Hepatocyte (in vitro differentiated cells): ENCODE measurements around the gene GALNT17. TPM values are rescaled to one million over a fixed set of nuclear protein-coding genes. Genes with fewer than 3 reads are reported as not detected.

ENCODE experiments used
- DNase-seq: peaks from one replicate; pipeline ENCODE4 v3.0.0-alpha.2; 2016; ENCODE audit warnings: low spot score
- H2AFZ ChIP-seq: fragments of 200-600 bp; sonication (generic); 2 replicates; pipeline ENCODE4 v1.6.0; 2016; ENCODE audit warnings: antibody characterized with exemption, mild to moderate bottlenecking
- H3K27ac ChIP-seq: fragments of 200-600 bp; sonication (generic); 2 replicates; pipeline ENCODE4 v1.5.1; 2016; ENCODE audit warnings: mild to moderate bottlenecking
- H3K27me3 ChIP-seq: fragments of 200-600 bp; sonication (generic); 2 replicates; pipeline ENCODE4 v1.6.1; 2016
- H3K36me3 ChIP-seq: fragments of 200-600 bp; sonication (generic); replicated peaks from 2 replicates; pipeline ENCODE4 v1.5.1; 2016; ENCODE audit warnings: low read depth; ENCODE audit not compliant: insufficient read depth
- H3K4me1 ChIP-seq: fragments of 200-600 bp; sonication (generic); 2 replicates; pipeline ENCODE4 v1.5.1; 2016; ENCODE audit warnings: mild to moderate bottlenecking, moderate library complexity; ENCODE audit not compliant: insufficient read depth
- H3K4me2 ChIP-seq: fragments of 200-600 bp; sonication (generic); 2 replicates; pipeline ENCODE4 v1.6.0; 2016
- H3K4me3 ChIP-seq: fragments of 200-600 bp; sonication (generic); 2 replicates; pipeline ENCODE4 v1.5.1; 2016; ENCODE audit warnings: mild to moderate bottlenecking
- H3K79me2 ChIP-seq: fragments of 200-600 bp; sonication (generic); 2 replicates; pipeline ENCODE4 v1.6.0; 2017; ENCODE audit warnings: mild to moderate bottlenecking
- H3K9me2 ChIP-seq: fragments of 200-600 bp; sonication (generic); replicated peaks from 2 replicates; pipeline ENCODE4 v1.6.0; 2017; ENCODE audit warnings: mild to moderate bottlenecking; ENCODE audit not compliant: insufficient read depth
- H3K9me3 ChIP-seq: fragments of 200-600 bp; sonication (generic); 2 replicates; pipeline ENCODE4 v1.5.1; 2016; ENCODE audit warnings: low read depth, mild to moderate bottlenecking
- H4K20me1 ChIP-seq: fragments of 200-600 bp; sonication (generic); 2 replicates; pipeline ENCODE4 v1.6.0; 2016; ENCODE audit warnings: mild to moderate bottlenecking; ENCODE audit not compliant: insufficient read depth, poor library complexity, severe bottlenecking
- EZH2 ChIP-seq: fragments of 200-600 bp; sonication (generic); IDR thresholded peaks from 2 replicates; pipeline ENCODE4 v1.6.1; 2016; ENCODE audit warnings: antibody characterized with exemption, mild to moderate bottlenecking, borderline replicate concordance
- EZH2phosphoT487 ChIP-seq: fragments of 200-600 bp; sonication (generic); IDR thresholded peaks from one replicate; pipeline ENCODE4 v1.6.1; 2018; ENCODE audit warnings: antibody characterized with exemption, mild to moderate bottlenecking, low read depth, moderate library complexity; ENCODE audit not compliant: unreplicated experiment, severe bottlenecking
- WGBS: methylation state at CpG from one replicate; pipeline ENCODE4 v1.1.6; 2016; ENCODE audit warnings: low lambda C conversion rate; ENCODE audit errors: missing lambda C conversion rate; 5-methylcytosine and 5-hydroxymethylcytosine counted together
- polyA plus RNA-seq: library from polyadenylated mRNA; unstranded; fragments of >200 nt; fragmentation: Nextera tagmentation; extraction: Ambion mirVana; gene quantifications from 2 replicates; pipeline ENCODE4 v1.2.1, GENCODE V29; 2016
- total RNA-seq: library from RNA; depleted of rRNA; stranded (reverse); fragments of >200 nt; gene quantifications from 2 replicates; pipeline ENCODE4 v1.2.3, GENCODE V29; 2014
- TF ChIP-seq, protein P1 (sequence below): fragments of 200-600 bp; sonication (generic); IDR thresholded peaks from 2 replicates; pipeline ENCODE4 v1.5.1; 2016; ENCODE audit warnings: antibody characterized with exemption, mild to moderate bottlenecking; ENCODE audit not compliant: poor library complexity

Gene GALNT17
- total and polyA plus RNA-seq, 2 experiments from 2014 or later = 4.3 to 8.1 TPM

DNA sequence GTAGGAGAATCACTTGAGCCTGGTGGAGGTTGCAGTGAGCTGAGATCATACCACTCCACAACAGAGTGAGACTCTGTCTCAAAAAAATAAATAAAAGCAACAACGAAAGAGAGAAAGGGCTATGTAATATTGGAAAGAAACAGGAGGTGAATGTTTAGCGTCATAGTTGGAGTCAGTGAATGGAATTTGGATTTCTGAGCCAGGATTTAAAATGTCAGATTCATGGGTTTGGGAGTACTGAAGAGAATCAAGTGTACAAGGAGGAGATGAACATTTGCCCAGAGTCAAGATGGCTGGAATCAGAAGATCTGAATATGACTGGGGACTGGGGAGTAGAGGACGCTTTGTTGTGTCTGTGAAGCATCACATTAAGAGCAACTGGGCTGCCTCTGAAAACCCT is 366.4 kb downstream of the GALNT17 start:
- Histone ChIP-seq H3K36me3 (no peaks in the 10 kb centered on the region), H2AFZ (no peak overlapping the region), H3K4me3 (no peak overlapping the region), H3K27me3 (no peaks in the 10 kb centered on the region), H3K79me2 (no peaks in the 10 kb centered on the region), H3K27ac (no peak overlapping the region), H3K9me2 (no peaks in the 10 kb centered on the region), H3K4me1 (no peaks in the 10 kb centered on the region), H3K4me2 (no peak overlapping the region), H4K20me1 (no peaks in the 10 kb centered on the region), H3K9me3 (no peaks in the 10 kb centered on the region)
- 77% methylated on average over 3 of the region's 3 CpGs for WGBS
- TF ChIP-seq EZH2phosphoT487 = no peak
- no peak for DNase-seq

DNA sequence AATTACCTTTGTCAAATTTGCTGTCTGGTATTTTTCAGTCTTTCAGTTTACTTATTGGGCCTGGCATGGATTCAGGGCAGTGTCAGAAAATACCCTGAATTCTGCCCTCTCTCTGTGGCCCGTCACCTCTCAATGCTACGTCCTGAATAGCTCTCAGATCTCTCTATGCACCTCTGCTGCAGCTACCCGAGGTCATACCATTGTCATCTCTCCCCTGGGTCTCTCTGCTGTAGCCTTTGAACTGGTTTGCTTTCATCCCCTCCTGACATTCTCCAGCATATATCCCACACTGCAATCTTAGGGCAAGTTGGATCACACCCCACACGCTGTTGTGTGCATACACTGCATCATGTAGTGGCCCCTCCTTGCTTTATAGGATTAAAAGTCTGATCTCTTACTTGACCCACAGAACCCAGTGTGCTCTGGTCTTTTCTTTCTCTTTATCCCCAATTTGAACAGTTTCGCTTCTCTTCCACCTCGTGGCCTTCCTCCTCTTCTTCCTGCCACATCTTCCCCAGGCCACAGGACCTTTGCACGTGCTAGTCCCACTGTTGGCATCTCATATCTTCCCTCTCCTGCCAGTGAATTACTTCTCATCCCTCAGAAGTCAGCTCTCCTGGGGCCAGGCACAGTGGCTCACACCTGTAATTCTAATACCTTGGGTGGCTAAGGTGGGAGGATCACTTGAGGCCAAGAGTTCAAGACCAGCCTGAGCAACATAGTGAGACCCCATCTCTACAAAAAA is 372.9 kb downstream of the GALNT17 start:
- DNase-seq = no peak
- H3K4me3 ChIP-seq = no peak overlapping the region
- TF ChIP-seq EZH2 (no peak), EZH2phosphoT487 (no peak)
- TF ChIP-seq, protein P1, sequence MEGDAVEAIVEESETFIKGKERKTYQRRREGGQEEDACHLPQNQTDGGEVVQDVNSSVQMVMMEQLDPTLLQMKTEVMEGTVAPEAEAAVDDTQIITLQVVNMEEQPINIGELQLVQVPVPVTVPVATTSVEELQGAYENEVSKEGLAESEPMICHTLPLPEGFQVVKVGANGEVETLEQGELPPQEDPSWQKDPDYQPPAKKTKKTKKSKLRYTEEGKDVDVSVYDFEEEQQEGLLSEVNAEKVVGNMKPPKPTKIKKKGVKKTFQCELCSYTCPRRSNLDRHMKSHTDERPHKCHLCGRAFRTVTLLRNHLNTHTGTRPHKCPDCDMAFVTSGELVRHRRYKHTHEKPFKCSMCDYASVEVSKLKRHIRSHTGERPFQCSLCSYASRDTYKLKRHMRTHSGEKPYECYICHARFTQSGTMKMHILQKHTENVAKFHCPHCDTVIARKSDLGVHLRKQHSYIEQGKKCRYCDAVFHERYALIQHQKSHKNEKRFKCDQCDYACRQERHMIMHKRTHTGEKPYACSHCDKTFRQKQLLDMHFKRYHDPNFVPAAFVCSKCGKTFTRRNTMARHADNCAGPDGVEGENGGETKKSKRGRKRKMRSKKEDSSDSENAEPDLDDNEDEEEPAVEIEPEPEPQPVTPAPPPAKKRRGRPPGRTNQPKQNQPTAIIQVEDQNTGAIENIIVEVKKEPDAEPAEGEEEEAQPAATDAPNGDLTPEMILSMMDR = no peak
- no peaks in the 10 kb centered on the region for H3K36me3 ChIP-seq
- no peaks in the 10 kb centered on the region for H3K9me2 ChIP-seq
- WGBS = 82% methylated on average over 7 of the region's 7 CpGs
- no peaks in the 10 kb centered on the region for H3K79me2 ChIP-seq
- no peaks in the 10 kb centered on the region for H3K9me3 ChIP-seq
- no peaks in the 10 kb centered on the region for H3K27me3 ChIP-seq
- H4K20me1 ChIP-seq = no peaks in the 10 kb centered on the region
- H3K4me1 ChIP-seq = no peaks in the 10 kb centered on the region
- H3K27ac ChIP-seq = no peak overlapping the region
- no peak overlapping the region for H2AFZ ChIP-seq
- H3K4me2 ChIP-seq = no peak overlapping the region

DNA sequence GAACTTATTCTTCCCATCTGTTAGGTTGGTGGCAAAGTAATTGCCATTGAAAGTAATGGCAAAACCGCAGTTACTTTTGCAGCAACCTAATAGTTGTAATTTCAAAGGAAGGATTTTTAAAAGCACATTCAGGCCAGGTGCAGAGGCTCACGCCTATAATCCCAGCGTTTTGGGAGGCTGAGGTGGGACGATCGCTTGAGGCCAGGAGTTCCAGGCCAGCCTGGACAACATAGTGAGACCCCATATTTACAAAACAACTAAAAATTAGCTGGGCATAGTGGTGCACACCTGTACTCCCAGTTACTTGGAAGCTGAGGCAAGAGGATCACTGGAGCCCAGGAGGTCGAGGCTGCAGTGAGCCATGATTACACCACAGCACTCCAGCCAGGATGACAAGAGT is 374.9 kb downstream of the GALNT17 start:
- H3K4me2 ChIP-seq = no peak overlapping the region
- H3K9me2 ChIP-seq = no peaks in the 10 kb centered on the region
- H3K36me3 ChIP-seq = no peaks in the 10 kb centered on the region
- H3K4me1 ChIP-seq = no peaks in the 10 kb centered on the region
- WGBS = 93% methylated on average over 6 of the region's 6 CpGs
- DNase-seq = no peak
- TF ChIP-seq, protein P1 = no peak
- TF ChIP-seq EZH2 (no peak), EZH2phosphoT487 (no peak)
- H3K4me3 ChIP-seq = no peak overlapping the region
- H3K9me3 ChIP-seq = no peaks in the 10 kb centered on the region
- H4K20me1 ChIP-seq = no peaks in the 10 kb centered on the region
- no peaks in the 10 kb centered on the region for H3K79me2 ChIP-seq
- H3K27ac ChIP-seq = no peak overlapping the region
- no peaks in the 10 kb centered on the region for H3K27me3 ChIP-seq
- H2AFZ ChIP-seq = no peak overlapping the region

DNA sequence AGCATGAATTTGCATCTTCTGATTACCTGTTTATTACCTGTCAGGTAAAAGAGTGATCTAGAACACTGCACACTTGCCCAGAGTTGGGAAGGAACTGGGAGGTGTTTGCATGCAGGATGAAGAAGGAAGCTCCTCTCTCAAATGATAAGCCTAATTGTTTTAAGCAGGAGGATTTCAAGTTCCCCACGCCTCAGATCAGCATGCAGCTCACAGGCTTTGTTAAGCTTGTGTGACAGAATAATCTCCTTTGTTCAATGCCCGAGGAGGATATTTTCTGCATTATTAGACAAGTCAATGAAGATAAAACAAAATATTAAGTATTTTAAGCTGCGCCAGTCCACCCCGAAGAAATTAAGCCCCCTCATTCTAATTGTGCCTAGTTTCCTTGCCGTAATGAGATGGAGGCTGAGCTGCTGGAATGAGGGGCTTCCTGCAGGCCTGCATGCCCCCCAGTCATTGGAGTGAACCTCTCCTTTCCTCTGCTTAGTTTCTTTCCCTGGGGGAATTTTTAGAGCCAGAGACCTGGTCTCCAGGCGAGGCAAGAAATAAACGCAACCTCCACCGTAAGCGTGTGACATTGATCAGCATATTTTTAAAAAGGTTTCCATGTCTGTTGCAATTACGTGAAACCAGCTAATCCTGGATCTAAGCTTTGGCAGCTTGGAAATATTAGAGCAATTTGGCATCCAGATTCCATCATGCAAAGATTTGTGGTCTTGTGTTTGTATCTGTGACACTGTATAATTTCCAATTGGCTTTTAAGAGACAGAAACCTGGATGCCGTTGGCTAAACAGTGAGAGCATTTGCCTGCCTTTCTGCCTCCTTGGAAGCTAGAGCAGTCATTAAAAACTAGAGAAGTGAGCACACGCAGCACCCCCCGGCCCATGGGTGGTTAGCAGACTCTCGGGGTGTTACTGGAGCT is 376.0 kb downstream of the GALNT17 start:
- H3K79me2 ChIP-seq = no peaks in the 10 kb centered on the region

More for the DNA sequence above, 376.0 kb downstream of the GALNT17 start:
- H2AFZ ChIP-seq = no peak overlapping the region
- no peaks in the 10 kb centered on the region for H3K9me2 ChIP-seq
- TF ChIP-seq EZH2 (no peak), EZH2phosphoT487 (no peak)
- TF ChIP-seq, protein P1 = no peak
- no peaks in the 10 kb centered on the region for H3K27me3 ChIP-seq
- H3K4me1 ChIP-seq = no peaks in the 10 kb centered on the region
- H4K20me1 ChIP-seq = no peaks in the 10 kb centered on the region
- no peaks in the 10 kb centered on the region for H3K9me3 ChIP-seq
- no peak overlapping the region for H3K4me3 ChIP-seq
- no peak for DNase-seq
- H3K36me3 ChIP-seq = no peaks in the 10 kb centered on the region
- WGBS = 63% methylated on average over 14 of the region's 14 CpGs
- H3K27ac ChIP-seq = no peak overlapping the region
- no peak overlapping the region for H3K4me2 ChIP-seq
